NCI-H187 treated with DMSO at 0.1 percent for 48 hours (cell line): ENCODE data around the gene SMARCA4.
A peak's percentile ranks its signal among the peaks of the same experiment; 100 is the strongest.
"Not testable (repeated sequence)": the region's sequence is repeated elsewhere in the genome, so short reads cannot be mapped to it uniquely, and the experiment has no call there.

Experiments
- DNase-seq: peaks from one replicate; lab custom pipeline; 2025; lab: John Stamatoyannopoulos, UW

SMARCA4 gene

GRCh38 chr19:10928563-10929401, 32.0 kb upstream of the SMARCA4 start, which contains the start of the genes TIMM29 and YIPF2:
Gene TIMM29, plus strand, starts transcription at chr19:10928811. Its CDS starts 12 bp downstream, at chr19:10928823.
Gene YIPF2, minus strand, starts transcription at chr19:10928639. Its CDS starts 229 bp downstream, at chr19:10928410.
- DNase-seq: peak; percentile 79

GRCh38 chr19:10929402-10929794, 31.4 kb upstream of the SMARCA4 start:
- no peak for DNase-seq

GRCh38 chr19:10935371-10936059, 25.3 kb upstream of the SMARCA4 start:
- no peak for DNase-seq

DNA sequence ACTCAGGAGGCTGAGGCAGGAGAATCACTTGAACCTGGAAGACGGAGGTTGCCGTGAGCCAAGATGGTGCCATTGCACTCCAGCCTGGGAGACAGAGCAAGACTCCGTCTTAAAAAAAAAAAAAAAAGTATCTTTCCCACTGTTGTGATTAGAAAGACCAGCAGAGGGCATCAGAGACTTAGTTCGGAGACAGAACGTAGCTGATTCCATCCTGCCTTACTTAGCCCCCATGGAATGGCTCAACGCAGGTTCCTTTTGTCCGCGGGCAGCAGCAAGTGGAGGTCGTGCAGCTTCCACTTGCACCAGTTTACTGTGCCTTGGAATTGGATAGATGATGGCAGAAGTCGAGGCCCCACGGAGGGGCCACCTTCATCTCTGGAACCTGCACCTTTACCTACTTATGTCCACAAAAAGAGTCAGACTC, 24.2 kb upstream of the SMARCA4 start:
- peak; percentile 30 for DNase-seq

DNA sequence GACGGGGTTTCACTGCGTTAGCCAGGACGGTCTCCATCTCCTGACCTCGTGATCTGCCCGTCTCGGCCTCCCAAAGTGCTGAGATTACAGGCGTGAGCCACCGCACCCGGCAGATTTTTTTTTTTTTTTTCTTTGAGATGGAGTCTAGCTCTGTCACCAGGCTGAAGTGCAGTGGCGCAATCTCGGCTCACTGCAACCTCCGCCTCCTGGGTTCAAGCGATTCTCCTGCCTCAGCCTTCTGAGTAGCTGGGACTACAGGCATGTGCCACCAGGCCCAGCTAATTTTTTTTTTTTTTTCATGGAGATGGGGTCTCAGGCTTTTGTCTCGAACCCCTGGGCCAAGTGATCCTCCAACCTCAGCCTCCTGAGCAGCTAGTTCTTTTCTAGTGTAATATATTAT, 19.2 kb upstream of the SMARCA4 start:
- not testable (repeated sequence) for DNase-seq

GRCh38 chr19:10943412-10943811, 17.4 kb upstream of the SMARCA4 start:
- not testable (repeated sequence) for DNase-seq

- DNase-seq: no peak
Measured at GRCh38 chr19:10945264-10945663, 15.6 kb upstream of the SMARCA4 start.

DNA sequence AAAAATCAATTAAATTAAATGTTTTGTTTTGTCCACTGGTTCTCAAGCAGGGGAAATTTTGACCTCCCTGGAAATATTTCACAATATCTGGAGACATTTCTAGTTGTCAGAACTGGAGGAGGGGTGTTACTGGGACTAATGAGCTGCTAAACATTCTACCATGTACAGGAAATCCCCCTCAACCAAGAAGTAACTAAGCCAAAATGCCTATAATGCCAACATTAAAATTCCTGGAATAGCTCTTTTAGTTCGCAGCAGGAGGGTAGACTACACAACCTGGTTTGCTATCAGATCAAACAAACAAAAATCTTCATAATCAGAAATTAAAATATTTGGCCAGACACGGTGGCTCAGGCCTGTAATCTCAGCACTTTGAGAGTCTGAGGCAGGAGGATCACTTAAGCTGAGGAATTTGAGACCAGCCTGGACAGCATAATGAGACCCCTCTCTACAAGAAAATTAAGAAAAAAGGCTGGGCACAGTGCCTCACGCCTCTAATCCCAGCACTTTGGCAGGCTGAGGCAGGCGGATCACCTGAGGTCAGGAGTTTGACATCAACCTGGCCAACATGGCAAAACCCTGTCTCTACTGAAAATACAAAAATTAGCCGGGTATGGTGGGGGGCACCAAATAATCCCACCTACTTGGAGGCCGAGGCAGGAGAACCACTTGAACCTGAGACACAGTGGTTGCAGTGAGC, 13.7 kb upstream of the SMARCA4 start:
- DNase-seq: no peak

- no peak for DNase-seq
Measured at GRCh38 chr19:10952809-10953208, 8.0 kb upstream of the SMARCA4 start.

DNA sequence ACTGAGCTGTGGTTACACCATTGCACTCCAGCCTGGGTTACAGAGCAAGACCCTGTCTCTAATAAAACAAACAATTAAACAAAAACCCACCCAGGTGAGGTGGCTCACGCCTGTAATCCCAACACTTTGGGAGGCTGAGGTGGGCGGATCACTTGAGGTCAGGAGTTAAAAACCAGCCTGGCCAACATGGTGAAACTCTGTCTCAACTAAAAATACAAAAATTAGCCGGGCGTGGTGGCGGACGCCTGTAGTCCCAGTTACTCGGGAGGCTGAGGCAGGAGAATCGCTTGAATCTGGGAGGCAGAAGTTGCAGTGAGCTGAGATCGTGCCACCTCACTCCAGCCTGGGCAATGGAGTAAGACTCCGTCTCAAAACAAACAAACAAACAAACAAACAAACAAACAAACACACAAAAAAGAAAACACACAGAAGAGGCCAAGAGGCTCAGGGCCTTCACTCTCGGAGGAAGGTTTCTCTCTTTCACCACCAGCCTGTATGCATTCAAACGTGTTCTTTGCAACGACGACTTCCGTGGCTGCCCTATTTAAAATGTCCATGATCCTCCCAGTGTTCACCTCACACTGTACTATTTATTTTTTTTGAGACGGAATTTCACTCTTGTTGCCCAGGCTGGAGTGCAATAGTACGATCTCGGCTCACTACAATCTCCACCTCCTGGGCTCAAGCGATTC, 1.4 kb upstream of the SMARCA4 start:
- DNase-seq: not testable (repeated sequence)

- no peak for DNase-seq
Measured at GRCh38 chr19:10961073-10961860, 437 bp downstream of the SMARCA4 start.

DNA sequence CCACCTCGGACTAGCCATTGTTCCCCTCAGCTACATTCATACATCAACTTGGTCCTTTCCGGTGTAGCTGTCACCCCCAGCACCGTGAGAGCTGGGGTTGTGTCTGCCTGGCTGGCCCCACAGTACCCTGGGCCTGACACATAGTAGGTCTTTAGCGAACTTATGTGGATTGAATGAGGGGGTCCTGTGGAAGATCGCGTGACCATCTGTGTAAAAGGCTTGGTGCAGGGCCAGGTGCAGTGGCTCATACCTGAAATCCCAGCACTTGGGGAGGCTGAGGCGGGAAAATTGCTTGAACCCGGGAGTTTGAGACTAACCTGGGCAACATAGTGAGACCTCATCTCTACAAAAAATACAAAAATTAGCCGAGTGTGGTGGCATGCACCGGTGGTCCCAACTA, 2.0 kb downstream of the SMARCA4 start:
- DNase-seq: no peak

- no peak for DNase-seq
Measured at GRCh38 chr19:10963865-10964264, 3.0 kb downstream of the SMARCA4 start.

DNA sequence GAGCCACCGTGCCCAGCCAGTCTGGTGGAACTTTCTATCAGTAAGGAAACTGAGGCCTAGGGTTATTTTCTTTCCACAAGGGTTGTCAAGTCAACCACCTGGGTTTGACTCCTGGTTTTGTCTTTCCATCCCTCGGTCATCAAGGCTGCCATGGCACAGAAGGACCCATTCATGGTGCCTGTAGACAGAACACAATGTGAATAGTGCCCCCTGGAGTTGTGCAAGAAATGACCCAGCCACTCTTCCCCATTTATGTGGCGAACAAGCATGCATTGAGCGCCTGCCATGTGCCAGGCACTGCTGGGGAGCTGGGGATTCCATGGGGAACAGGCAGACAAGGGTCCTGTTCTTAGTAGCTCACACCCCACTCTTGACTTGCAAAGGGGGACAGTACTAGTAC, 4.1 kb downstream of the SMARCA4 start:
- DNase-seq: no peak

- no peak for DNase-seq
Measured at GRCh38 chr19:10965398-10965797, 4.6 kb downstream of the SMARCA4 start.

DNA sequence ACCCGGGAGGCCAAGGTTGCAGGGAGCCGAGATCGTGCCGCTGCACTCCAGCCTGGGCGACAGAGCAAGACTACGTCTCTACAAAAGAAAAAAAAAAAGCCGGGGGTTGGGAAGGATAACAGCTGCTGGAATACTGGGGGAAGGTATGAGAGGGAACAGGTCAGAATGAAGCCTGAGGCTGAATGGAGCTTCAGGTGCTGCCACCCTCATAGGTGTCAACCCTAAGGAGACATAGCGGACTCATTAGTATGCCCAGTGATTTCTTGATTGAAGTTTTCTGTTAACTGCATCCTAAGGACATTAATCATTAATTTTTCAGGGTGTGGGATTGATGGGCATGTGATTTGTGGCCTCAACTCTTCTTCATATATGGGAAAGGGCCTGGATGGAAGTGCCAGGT, 6.0 kb downstream of the SMARCA4 start:
- DNase-seq: no peak

- no peak for DNase-seq
Measured at GRCh38 chr19:10968527-10969135, 7.8 kb downstream of the SMARCA4 start.

GRCh38 chr19:10971107-10971726, 10.4 kb downstream of the SMARCA4 start:
- DNase-seq: no peak

GRCh38 chr19:10975374-10976130, 14.7 kb downstream of the SMARCA4 start:
- DNase-seq: no peak
